ENCODE measurements around the gene TSHZ2.
A peak's percentile ranks its signal among the peaks of the same experiment; 100 is the strongest.

Gene TSHZ2

GRCh38 chr20:53208110-53208832 lies 236.1 kb downstream of the TSHZ2 start:
- DNase-seq (ENCODE audit: low spot score): no peak

DNA sequence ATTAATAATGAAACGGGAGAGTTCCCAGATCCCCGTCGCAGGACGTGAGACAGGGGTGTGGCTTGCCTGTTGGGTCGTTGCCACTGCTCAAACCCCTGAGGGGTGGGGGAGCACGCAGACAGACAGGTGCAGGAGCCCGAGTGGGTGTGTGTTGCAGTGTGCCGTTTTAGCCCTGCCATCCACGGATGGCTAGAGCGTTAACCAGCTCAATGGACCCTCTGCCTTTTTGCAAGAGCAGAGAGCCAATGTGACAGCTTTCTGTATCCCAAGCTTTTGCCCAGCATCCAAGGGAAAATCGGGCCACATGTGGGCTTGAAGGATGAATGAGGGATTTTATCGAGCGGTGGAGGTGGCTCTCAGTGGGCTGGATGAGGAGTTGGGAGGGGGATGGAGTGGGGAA lies 237.9 kb downstream of the TSHZ2 start:
- DNase-seq (ENCODE audit: low spot score): no peak

DNA sequence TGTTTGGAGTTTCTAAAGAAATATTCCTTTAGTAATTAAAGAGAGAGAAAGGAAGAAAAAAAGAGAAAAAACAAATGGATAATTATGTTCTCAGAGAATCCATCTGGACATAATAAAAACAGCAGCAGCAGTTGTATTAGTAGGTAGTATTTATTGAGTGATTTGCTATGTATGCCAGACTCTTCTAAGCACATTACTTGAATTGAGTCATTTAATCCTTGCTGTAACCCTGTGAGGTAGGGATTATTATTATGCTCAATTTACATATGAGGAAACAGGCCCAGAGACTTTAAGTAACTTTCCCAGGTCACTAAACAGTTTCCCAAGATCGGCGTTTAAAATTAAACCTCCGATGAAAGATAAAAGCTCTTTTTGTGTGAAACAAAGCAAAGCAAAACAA lies 238.8 kb downstream of the TSHZ2 start:
- DNase-seq (ENCODE audit: low spot score): no peak

DNA sequence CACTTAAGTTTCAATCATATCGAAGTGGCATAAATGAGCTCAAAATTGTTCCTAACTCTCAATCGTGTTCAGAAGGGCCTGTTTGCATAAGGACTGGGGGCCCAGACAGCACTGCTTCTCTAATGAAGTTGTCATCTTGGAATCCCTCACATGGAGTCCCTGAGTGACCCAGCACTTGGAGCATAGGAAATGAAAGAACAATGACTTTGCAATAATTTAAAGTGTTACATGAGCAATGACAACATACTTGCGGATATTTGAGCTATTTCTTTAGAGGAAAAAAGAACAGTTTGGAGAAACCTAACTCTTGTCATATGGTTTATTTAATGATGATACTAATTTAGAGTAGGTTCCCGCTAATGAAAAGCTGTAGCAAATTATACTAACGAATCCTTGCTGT lies 239.9 kb downstream of the TSHZ2 start:
- no peak for DNase-seq (ENCODE audit: low spot score)

DNA sequence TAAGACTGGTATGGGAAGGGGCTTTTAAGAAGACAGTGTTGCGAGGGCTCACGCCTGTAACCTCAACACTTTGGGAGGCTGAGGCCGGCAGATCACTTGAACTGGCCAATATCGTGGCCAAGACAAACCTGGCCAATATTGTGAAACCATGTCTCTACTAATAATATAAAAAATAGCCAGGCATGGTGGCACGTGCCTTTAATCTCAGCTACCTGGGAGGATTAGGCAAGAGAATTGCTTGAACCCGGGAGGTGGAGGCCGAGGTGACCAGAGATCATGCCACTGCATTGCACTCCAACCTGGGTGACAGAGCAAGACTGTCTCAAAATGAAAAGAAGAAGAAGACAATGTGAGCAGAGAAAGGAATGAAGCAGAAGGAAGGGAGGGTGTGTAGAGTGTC lies 242.2 kb downstream of the TSHZ2 start:
- DNase-seq (ENCODE audit: low spot score): no peak

DNA sequence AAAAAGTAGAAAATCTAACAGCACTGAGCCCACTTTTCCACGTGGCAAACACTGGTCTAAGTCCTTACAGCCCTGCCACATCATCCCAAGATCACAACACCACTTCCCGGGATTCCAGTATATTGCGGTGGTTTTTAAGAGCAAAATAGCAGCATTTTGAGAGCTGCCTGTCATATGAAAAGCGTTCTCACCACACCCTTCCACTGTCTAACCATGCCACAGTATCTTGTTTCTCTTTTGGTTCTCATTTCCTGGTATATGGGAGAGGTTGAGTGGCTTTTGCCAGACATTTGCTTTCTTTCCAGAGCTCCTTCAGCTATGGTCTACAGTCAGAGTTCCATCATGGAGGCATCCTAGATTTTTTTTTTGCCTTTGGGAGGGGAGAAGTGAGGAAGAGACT lies 243.0 kb downstream of the TSHZ2 start:
- DNase-seq (ENCODE audit: low spot score): no peak

DNA sequence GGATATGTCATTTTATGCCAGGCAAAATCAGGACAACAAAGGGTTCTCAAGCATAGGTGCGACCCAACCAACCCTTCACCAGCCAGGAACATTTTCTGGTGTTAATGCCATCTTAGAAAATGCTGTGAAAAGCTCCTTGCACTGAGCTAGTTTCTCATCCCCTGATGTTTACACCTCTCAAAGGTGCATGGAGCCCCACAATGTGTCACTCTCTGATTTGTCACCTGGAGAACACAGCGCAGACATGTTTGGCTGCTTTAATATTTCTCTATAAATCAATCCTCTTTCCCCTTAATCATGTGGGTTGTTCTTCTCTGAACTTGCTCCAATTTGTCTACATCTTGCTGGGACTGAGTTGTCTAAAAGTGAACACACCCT lies 244.3 kb downstream of the TSHZ2 start:
- DNase-seq (ENCODE audit: low spot score): no peak

GRCh38 chr20:53216856-53217576 lies 244.9 kb downstream of the TSHZ2 start:
- DNase-seq (ENCODE audit: low spot score): peak; percentile 90

DNA sequence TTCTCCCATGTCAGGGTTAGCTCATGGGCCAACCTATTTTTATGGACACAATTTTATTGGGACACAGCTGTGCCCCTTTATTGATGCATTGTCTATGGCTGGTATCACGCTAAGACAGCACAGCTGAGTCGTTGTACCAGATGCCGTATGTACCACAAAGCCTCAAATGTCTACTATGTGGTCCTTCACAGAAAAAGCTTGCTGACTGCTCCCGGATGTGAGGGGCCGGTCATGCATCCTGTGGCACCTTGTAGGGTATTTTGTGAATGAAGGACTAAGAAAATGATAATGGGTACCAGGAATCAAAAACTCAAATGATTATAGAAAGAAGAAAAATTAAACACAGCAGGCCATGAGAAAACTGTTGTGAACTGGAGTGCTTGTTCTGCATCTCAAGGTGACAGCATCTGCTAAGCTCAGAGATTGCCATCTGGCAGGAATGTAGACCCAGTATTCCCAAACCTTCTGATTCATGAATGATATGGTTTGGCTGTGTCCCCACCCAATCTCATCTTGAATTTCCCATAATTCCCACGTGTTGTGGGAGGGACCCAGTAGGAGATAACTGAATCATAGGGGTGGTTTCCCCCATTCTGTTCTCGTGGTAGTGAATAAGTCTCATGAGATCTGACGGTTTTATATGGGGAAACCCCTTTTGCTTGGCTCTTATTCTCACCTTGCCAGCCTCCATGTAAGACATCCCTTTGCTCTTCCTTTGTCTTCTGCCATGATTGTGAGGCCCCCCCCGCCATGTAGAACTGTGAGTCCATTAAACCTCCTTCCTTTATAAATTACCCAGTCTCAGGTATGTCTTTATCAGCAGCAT lies 248.5 kb downstream of the TSHZ2 start:
- DNase-seq (ENCODE audit: low spot score): no peak

DNA sequence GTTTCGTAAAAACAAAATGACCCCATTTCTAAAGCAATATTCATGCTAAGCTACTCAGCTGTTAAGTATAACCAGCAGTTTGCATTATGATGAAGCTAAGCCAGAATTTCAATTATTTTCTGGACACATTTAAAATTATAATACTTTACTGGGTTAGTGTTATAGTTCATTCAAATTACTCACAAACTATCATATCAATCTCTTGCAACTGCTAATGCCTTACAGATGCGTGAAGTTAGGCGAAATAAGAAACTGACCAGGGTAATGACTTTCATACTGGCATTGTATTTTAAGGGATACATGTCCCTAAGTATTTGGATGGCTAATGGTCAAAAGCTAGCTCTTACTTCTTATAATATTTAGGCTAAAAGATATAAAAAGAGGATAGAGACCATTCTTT lies 249.6 kb downstream of the TSHZ2 start:
- DNase-seq (ENCODE audit: low spot score): no peak

- DNase-seq (ENCODE audit: low spot score): no peak
Observed at GRCh38 chr20:53222416-53222815, 250.3 kb downstream of the TSHZ2 start.

DNA sequence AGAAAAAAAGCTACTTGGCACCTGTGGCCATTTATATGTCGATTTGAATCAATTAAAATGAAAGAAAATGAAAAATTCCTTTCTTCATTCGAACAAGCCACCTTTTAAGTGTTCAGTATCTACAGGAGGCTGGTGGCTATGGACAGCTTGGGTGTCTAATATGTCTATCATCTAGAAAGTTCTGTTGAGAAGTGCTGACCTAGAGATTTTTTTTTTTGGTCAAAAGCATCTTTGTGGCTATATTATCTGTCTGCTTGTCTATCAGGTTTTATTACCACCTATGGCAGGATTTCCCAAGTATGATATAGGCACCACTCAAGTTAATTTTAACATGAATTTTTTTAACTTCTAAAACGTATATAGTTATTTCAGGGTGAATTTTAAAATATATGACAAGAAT lies 250.8 kb downstream of the TSHZ2 start:
- DNase-seq (ENCODE audit: low spot score): no peak

GRCh38 chr20:53223626-53224172 lies 251.5 kb downstream of the TSHZ2 start:
- no peak for DNase-seq (ENCODE audit: low spot score)

DNA sequence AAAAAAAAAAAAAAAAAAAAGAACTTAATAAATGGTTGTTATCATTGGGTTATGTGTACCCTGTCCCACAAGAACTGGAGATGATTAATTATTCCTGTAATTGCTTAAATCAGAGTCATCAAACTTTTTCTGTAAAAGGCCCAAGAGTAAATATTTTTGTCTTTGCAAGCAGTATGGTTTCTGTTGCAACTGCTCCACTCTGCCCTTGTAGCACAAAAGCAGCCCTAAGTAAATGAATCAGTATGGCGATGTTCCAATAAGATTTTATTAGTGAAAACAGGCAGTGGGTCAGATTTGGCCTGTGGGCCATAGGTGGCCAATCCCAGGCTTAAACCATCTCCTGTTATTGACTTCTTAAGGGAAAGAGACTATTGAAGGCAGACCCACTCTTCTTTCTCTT lies 252.7 kb downstream of the TSHZ2 start:
- no peak for DNase-seq (ENCODE audit: low spot score)

- no peak for DNase-seq (ENCODE audit: low spot score)
Observed at GRCh38 chr20:53226826-53227225, 254.7 kb downstream of the TSHZ2 start.

- no peak for DNase-seq (ENCODE audit: low spot score)
Observed at GRCh38 chr20:53227523-53227922, 255.4 kb downstream of the TSHZ2 start.

GRCh38 chr20:53231061-53231460 lies 258.9 kb downstream of the TSHZ2 start:
- no peak for DNase-seq (ENCODE audit: low spot score)

DNA sequence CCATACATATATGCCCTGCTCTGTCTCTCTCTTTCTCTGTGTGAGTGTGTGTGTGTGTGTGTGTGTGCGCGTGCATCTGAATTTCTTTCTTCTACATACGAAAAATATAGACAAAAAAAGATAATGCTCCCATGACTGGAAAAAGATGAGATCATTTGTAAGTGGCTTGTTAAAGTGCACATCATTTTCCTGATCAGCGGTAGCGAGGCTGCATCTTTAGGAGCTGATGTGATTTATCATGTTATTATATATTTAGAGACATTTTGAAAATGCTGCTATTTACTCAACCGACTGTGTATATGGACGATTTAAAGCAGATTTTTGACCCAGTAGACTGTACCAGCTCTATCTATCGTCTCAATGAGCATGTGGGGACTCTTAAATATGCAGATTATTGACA lies 265.3 kb downstream of the TSHZ2 start:
- DNase-seq (ENCODE audit: low spot score): no peak

DNA sequence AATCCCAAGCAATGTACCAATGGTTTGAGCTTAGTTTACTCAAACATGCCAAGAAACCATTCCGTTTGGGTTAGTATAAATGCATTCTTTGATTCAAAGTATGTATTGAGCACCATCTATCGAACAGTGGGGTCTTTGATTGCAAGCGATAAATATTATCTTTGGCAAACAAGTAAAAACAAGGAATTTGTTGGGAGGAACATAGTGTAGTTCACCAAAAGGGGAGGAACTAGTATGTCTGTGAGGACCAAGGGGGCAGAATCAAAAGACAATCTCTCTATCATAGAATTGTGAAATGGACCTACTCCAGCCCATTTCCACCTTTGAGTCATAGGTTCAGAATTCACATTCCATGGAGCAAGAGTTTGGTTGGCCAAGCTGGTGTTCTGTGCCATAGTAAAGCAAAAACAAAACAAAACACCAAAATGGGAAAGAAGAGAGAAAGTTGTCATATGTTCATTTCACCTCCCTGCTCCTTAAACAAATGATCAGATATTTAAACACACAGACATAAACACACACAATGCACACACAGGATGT lies 266.0 kb downstream of the TSHZ2 start:
- DNase-seq (ENCODE audit: low spot score): no peak

DNA sequence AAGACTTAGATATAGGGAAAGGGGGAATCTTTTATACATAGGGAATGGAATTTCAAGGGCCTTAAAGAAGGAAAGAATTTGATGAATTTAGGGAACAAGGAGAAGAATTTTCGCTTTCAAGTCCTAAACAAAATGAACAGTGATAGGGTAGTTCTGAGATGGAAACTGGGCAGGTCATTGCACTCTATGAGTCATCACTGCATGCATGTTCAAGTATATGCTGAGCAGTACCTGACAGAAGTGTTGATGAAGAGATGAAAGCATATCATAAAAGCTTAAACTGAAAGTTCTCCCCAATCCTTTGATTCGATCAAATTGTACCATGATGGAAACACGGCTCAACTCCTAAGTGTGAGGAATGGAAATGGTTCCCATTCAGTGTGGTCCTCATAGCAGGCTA lies 271.0 kb downstream of the TSHZ2 start:
- no peak for DNase-seq (ENCODE audit: low spot score)

DNA sequence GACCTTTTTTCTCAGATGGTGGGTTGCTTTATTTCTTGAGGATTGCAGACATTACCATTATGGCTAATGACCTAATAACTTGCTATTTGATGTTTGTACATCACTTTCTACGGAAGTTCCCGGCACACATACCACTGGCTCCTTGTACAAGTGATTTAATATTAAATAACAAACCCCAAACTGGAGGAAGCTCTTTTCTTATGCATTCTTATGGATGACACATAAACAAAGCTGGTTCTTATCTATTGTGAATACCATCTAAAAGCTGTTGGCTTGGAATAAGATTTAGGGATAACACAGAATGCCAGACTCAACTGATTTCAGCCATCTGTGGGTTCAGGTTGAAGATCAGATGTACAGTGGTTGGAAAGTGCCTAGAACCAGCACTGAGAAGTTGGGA lies 272.6 kb downstream of the TSHZ2 start:
- no peak for DNase-seq (ENCODE audit: low spot score)

DNA sequence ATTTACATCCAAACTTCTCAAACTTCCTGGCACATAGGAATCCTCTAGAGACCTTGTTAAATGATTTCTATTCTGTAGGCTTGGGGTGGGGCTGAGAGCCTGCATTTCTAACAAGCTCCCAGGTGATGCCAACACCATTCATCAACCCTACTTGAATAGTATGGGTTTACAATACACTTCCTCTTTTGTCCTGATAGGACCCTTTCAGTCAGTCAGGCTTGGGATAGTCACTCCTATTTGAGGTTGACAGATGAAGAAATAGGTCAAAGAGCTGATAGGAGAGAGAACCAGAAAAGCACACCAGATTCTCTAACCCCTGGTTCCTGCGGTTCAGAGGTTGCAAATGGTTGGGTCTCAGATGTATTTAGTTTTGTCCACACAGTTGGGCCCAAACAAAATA lies 273.4 kb downstream of the TSHZ2 start:
- DNase-seq (ENCODE audit: low spot score): no peak

Measured in D341Med (cell line).